ENCODE measurements around the gene APOM.

APOM gene

DNA sequence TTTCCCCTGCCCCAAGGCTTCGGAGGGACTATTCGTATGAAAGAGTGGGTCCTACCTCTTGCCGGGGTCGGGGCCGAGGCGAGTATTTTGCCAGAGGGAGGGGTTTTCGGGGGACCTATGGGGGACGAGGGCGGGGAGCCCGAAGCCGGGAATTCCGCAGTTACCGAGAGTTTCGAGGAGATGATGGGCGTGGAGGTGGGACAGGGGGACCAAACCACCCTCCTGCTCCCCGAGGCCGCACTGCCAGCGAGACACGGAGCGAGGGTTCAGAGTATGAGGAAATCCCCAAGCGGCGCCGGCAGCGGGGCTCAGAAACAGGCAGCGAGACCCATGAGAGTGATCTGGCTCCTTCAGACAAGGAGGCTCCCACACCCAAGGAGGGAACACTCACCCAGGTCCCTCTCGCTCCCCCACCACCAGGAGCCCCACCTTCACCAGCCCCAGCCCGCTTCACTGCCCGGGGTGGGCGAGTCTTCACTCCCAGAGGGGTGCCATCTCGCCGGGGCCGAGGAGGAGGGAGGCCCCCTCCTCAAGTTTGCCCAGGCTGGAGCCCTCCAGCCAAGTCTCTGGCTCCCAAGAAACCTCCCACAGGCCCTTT lies 23.9 kb upstream of the APOM start:
- DNase-seq = no peak

DNA sequence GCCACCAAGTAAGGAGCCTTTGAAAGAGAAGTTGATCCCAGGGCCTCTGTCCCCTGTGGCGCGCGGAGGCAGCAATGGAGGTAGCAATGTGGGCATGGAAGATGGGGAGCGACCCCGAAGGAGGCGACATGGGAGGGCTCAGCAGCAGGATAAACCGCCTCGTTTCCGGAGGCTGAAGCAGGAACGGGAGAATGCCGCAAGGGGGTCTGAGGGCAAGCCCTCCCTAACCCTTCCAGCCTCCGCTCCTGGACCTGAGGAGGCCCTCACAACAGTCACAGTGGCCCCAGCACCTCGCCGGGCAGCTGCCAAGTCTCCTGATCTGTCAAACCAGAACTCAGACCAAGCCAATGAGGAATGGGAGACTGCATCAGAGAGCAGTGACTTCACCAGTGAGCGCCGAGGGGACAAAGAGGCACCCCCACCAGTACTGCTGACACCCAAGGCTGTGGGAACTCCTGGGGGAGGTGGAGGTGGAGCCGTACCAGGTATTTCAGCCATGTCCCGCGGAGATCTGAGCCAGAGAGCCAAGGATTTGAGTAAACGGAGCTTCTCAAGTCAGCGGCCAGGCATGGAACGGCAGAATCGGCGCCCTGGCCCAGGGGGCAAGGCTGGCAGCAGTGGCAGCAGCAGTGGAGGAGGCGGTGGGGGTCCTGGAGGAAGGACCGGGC lies 23.3 kb upstream of the APOM start:
- no peak for DNase-seq

DNA sequence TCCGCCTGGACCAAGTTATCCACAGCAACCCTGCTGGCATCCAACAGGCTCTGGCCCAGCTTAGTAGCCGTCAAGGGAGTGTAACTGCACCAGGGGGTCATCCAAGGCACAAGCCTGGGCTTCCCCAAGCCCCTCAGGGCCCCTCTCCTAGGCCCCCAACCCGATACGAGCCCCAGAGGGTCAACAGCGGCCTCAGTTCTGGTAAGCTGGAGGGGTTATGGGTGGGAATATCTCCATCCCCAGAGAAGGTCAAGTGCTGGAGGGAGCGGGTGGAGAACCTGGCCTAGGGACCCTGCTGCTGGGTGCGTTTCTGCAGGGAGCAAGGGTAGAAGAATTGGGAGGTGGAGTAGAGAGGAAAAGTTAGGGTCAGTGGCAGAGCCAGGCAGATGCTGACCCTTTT lies 22.2 kb upstream of the APOM start:
- no peak for DNase-seq

DNA sequence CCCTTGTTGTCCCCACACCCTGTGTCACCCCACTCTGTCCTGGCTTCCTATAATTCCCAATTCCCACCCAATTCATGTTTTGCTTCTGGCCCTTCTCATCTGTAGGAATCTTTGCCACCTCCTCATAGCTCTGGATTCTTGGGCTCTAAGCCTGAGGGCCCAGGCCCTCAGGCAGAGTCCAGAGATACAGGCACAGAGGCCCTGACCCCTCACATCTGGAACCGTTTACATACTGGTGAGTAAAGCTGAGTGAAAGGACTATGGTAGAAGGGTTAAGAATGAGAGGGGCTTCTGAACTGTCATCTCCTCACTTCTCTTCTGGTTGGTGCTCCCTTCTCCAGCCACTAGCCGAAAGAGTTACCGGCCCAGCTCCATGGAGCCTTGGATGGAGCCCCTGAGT lies 21.6 kb upstream of the APOM start:
- DNase-seq = no peak

DNA sequence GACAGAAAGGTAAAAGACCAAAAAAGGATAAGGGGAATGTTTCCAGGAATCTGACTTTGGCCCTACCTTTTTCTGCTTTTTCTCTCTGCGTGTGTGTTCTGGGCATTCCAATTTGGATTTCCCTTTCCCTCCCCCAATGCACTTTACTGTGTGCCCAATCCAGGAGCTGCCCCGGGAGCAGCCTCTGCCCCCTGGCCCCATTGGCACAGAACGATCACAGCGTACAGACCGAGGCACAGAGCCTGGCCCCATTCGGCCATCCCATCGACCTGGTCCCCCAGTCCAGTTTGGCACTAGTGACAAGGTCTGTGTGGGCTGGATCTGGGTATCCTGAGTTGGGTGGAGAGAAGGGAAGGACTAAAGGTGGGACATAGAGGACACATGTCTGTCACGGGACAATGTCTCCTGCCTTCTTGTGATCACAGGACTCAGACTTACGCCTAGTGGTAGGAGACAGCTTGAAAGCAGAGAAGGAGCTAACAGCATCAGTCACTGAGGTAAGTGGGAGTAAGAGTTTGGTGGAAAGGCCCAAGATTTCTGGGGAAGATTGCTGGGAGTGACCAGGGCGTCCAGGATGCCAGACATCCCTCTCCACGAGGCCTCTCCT lies 20.6 kb upstream of the APOM start:
- no peak for DNase-seq

DNA sequence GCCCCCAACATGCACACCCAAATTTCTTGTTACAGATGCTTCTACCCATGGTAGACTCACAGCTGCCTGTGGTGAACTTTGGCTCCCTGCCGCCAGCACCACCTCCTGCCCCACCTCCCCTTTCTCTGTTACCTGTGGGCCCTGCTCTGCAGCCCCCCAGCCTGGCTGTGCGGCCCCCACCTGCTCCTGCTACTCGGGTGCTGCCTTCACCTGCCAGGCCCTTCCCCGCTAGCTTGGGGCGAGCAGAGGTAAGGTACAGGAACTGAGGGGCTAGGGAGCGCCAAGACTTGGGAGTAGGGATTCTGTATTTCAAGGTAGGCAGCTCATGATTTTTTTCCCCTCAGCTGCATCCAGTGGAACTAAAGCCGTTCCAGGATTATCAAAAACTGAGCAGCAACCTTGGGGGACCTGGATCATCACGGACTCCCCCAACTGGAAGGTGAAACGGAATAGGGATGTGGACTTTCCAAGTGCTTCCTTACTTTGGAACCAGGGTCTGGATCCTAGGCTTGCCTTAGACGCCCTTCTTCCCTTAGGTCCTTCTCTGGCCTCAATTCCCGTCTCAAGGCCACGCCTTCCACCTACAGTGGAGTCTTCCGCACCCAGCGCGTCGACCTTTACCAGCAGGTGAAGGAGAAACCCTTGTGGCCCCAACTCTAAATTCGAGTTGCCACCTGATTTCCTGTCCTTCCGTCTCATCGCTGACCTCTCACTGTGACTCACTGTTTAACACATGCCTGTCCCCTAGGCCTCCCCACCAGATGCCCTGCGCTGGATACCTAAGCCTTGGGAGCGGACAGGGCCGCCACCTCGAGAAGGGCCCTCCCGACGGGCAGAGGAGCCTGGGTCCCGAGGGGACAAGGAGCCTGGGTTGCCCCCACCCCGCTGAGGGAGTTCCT lies 18.7 kb upstream of the APOM start:
- DNase-seq = no peak

DNA sequence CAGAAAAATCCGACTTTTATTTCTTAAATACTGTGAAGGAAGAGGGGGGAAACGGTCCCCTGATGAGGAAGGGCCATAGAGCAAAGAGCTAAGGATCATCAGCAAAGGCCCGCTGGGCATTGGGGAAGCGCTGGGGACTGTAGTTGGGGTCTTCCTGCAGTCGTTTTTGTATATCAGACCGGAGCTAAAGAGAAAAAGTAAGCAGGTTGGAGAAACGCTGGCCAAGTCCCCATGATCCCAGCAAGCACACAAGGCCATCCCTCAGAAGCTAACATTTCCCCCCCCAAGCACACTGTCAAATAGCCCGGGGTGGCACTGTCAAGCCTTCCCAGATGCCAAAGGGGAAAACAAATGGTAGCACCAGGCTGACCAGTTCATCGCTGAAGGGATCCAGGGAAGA lies 16.7 kb upstream of the APOM start:
- DNase-seq = no peak

DNA sequence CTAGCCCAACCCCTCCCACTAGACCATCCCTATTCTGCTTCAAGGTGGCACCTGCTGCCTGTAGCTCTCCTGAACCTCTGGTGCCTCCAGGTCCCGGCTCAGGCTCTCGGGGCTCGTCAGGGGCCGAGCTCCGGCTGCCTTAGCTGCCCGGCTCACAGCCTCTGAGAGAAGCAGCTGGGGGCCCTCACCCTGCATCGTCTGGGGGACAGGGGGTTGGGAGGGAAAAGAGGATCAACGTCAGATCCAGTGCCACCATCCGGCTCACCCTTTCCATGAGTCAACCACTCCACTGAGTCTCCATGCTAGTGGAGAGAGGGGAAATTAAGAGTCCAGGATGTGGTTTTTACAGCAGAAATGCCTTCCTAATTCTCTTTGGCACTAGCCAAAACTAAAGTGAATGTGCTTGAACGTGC lies 16.2 kb upstream of the APOM start:
- DNase-seq = no peak

DNA sequence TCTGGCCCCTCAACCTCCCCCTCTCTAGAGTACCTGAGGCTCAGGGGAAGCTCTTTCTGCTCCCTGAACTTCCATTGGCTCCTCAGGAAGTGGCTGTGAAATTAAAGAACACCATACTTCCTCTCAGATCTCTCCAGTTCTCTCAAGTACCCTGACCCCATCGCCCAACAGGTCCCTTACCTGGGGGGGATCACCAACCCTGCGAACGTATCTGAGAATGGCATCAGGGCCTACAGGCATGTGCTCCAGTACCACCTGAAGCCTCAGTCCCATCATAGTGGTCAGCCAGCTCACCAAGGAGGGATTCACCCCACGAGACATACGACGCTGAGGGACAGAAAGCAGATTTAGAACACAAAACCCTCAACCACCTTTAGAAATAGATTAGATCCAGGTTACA lies 15.1 kb upstream of the APOM start:
- DNase-seq = no peak

DNA sequence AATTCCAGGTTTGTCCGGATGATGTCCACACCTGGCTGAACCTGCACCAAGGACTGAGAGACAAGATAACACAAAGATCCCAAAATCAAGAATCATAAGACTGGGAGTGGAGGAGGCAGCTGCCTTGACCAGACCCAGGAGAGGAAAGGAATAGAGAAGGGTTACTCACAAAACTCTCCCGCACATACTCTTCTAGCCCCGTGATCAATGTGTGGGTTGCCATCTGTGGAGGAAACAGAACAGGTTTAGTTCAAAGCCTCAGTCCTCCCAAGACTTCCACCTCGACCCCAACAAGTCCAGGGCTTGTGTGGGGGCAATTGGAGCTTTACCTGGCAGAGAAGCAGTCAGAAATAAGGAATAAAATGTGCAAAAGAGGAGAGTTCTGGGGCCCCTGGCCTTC lies 14.3 kb upstream of the APOM start:
- no peak for DNase-seq

DNA sequence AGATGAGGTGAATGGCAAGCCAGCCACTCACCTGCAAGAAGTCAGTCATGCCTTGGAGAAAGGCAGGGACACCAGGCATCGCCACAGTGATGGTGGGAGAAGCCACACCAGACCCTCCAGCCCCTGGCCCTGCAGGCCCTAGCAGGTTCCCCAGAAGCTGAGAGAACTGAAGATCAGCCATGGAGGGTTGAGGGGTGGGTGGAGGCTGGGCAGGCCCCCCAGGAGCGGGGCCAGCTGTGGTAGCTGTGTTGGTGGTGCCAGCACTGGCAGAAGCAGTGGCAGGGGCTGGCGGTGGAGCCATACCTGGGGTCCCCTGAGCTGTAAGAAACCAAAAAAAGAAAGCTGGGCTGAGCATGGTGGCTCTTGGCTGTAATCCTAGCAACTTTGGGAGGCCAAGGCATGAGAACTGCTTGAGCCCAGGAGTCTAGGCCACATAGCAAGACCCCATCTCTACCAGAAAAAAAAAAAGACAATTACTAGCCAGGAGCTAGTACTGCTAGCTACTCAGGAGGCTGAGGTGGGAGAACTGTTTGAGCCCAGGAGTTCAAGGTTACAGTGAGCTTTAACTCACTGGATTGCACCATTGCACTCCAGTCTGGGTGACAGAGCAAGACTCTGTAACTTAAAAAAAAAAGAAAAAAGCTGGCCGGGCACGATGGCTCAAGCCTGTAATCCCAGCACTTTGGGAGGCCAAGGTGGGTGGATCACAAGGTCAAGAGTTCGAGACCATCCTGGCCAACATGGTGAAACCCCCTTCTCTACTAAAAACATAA lies 12.7 kb upstream of the APOM start:
- no peak for DNase-seq

DNA sequence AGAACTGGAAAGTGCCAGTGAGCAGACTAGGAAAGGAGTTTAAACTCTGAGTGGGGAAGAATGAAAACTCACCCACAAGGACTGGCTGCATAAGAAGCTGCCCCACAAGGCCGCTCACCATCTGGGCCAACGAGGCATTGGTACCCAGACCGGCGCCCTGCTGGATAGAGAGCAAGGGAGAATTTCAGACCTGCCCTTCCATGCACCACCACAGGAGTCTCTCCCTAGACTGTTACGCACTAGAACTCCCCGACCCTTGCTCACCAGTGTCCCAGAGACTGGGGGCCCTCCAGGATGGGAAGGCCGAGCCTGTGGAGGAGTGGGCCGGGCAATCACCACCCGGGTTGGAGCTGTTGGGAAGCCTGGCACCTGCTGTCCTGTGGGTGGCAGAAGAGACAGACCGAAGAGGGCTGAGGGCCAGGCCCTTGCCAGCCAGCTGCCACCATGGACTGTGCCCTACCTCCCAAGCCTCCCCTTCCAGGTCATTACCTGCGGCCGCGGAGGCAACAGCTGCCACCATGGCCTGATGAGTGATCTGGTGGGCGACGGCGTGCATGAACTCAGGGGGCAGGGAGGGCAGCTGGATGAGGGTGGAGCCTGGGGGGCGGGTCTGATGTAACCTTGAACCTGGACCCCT lies 11.8 kb upstream of the APOM start:
- no peak for DNase-seq

DNA sequence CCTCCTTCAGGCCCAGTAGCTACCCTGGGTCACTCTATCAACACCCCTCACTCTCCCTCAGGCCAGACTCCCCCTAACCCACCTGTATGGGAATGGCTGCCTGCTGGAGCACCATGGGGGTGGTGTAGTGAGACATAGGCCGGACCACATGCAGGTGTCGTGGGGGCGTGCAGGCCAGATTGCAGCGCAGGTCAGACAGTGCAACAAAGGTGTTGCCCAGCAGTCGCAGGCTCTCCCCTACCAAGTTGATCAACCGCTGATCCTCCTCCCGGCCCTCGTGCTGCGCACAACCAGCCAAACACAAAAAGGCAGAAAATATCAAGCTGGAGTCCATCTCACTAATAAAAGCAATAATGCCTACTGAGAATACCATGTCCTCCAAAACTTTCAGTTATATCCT lies 10.4 kb upstream of the APOM start:
- DNase-seq = no peak

DNA sequence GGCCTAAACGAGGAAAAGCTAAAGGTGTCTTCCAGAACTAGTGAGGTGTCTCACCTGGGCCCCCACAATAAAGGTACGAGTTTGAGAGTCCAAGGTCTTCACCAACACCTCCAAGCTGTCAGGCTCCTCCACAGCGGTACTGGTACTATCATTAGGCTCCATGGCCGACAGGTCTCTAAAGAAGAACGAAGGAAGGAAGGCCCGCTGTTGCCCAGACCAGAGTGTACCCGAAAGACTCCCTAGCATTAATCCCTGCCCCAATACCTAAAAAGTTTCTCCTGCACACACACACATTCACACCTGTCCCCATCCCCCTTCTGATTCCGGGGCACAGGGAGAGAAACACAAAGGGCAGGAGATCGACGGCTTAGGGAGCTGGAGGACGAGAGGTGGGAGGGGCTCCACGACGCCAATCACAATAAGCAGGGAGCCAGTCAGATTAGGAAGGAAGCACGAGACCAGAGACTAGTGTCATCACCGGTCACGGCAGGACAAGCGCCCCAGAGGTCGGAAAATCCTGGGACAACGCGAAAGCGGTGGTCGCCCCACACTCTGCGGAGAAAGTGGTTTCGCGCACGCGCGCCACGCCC lies 4.0 kb upstream of the APOM start:
- peak; percentile 28 for DNase-seq

DNA sequence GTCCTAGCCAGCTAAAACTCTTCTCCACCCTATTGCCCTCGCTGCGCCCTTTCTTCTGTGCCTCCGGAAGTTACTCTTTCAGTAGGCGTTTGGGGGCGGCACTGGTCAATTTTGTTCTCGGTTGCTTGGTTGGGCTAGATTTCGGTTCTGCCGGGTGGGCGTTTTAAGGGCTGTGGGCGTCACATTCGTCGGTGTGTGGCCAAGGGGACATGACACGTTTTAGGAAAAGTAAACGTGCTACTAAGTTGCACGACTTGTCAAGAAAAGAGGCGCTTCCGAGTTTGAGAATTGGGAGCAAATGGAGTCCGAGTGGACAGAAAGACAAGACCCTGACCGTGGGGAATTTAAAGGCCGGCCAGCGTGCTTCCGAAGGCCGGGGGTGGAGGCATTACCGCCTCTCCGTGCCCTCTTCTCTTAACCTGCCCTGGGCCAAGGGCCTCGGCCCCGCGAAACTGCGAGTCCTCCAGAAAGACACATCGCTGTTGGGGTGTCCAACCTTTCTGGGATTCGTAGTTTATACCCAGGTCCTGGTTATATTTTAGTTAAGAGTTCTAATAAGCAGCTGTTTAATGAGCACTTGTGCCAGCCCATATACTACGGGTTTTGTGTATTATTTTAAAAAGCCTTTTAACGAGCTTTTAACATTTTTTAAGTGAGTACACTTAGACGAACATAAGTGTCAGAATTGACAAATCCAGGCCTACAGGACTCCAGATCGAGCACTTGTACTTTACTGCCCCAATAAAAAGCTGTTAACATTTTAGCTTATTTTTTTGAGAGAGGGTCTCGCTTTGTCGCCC lies 2.6 kb upstream of the APOM start:
- DNase-seq = no peak

DNA sequence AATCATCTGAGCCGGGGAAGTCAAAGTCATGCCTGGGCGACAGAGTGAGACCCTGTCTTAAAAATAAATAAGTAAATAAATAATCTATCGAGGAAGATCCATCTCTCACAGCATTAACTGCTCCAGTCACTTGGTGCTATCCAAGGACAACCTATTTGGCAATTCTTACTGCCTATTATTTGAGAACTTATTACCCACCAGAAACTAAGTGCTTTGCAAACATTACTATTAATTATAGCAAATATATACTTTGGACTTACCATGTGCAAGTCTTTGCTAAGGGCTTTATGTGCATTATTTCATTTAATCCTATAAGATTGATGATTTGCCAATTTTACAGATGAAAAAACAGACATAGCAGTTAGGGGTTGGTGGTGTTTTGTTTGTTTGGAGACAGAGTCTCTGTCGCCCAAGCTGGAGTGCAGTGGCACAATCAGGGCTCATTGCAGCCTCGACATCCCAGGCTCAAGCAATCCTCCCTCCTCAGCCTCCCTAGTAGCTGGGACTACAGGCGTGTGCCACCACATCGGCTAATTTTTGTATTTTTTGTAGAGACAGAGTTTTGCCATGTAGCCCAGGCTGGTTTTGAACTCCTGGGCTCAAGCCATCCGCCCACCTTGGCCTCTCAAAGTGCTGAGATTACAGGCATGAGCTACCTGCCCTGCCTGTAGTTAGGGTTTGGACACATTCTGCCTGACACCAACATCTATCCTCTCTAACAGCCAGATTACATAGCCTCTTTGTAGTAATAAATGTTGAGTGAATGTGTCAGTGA lies 933 bp upstream of the APOM start:
- no peak for DNase-seq

DNA sequence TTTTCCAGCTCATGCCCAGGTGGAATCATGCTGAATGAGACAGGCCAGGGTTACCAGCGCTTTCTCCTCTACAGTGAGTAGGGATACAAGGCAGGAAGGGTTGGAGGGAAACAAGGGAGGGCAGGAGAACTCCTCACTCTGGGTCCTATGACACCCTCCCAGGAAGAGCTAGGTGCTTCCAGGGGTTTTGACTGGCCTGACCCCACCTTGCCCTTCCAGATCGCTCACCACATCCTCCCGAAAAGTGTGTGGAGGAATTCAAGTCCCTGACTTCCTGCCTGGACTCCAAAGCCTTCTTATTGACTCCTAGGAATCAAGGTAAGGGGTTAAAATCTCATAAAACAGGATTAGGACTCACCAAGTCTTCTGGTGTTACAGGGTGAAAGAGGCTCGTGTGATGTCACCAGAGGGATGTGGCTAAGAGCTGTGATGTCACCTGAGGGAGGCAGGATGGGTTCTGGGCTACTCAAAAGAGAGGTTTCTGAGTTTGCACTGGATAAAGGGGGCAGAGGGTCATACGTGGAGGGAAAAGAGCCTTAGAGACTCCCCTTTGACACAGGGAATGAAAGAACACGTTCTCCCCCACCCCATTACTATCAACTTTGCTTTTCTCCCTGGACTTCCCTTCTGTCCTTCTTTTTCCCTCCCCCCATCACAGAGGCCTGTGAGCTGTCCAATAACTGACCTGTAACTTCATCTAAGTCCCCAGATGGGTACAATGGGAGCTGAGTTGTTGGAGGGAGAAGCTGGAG lies 1.9 kb downstream of the APOM start:
- no peak for DNase-seq

DNA sequence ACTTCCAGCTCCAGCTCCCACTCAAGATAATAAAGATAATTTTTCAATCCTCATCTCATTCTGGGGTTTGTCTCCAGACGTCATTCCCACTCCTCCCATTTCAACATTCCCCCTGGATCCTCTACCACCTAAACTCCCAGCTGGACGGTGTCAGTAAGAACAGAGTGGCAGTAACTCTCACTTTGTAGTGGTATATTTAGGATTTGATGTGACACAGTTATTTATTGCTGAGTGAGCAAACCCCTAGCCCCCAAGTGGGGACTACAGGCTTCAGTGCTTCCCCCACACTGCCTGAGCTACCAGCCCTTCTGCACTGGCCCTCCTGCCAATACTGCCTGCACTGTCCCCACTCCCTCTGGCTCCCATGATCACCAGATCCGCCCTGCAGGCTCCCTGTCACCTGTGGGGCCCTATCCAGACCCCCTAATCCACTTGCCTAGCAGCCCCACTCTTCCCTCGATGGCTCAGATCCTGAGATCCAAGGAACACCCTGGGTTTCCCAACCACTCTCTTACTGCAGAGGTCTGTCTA lies 2.5 kb downstream of the APOM start:
- no peak for DNase-seq

DNA sequence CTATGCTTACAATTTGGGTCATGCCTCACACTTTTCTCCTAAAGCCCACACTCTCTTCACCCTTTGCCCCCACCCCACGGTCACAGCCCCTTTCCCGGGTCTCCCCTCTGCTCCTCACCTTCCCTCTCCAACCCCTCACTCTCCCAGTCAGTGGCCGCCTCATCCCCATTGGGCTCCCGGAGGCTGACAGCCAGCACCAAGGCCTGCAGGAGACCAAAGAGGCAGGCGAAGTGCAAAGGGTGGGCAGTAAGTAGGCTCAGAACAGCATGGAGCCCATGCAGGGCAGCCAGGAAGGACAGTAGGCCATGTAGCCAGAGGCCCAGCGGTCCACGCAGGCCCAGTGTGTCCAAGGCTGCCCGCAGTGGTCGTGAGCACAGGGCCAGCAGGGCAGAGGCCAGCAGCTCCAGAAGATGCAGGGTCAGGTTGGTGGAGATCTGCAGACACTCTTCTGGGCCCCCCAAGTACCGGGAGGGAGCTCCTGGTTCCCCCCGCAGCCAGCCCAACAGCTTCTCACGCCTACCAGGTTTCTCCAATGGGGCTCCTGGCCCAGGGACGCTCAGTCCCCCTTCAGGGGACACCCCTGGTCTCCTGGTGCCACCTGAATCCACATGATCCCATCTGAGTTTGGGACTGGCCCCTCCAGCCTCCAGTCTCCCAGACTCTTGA lies 3.4 kb downstream of the APOM start:
- DNase-seq = no peak

All from SHP77 treated with DMSO at 0.1 percent for 48 hours (cell line).